Tibial nerve (tissue), 3 donors: ENCODE measurements around the gene TMEM220.

Source experiments
- POLR2A ChIP-seq, 2 donors: fragments of 450-650 bp; IDR thresholded peaks; one replicate each; pipeline ENCODE4 v1.6.1; 2017; ENCODE audit warnings: antibody characterized with exemption in 2 of 2, mild to moderate bottlenecking in 2 of 2, moderate library complexity in 2 of 2
- TF ChIP-seq, protein P1 (sequence below), 5 experiments: fragments of 200-600 bp in 3 of 5; fragments of 450-650 bp in 2 of 5; sonication (generic) in 3 of 5; IDR thresholded peaks; one replicate each; pipeline ENCODE4 v1.5.1; 2016 to 2019; ENCODE audit warnings: antibody characterized with exemption in 5 of 5, mild to moderate bottlenecking in 3 of 5, moderate library complexity in 2 of 5

DNA sequence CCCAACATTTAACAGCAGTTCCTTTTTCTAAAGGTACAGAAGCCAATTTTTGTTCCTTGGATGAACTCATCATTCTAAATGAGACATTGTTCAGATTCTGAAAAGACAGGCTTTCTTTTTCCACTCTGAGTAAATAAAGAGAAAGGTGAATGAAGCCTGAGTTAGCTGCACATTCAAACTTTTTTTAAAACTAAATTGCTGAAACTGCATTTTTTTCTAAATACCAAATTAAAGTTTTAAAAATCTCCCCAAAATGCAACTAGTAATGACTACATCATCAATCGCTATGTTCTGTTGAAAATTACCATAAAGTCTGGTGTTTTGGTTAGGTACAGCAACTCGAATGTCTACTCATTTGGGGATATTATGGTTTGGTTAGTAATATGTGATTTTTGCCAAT is 42.3 kb downstream of the TMEM220 start:
- TF ChIP-seq, protein P1, sequence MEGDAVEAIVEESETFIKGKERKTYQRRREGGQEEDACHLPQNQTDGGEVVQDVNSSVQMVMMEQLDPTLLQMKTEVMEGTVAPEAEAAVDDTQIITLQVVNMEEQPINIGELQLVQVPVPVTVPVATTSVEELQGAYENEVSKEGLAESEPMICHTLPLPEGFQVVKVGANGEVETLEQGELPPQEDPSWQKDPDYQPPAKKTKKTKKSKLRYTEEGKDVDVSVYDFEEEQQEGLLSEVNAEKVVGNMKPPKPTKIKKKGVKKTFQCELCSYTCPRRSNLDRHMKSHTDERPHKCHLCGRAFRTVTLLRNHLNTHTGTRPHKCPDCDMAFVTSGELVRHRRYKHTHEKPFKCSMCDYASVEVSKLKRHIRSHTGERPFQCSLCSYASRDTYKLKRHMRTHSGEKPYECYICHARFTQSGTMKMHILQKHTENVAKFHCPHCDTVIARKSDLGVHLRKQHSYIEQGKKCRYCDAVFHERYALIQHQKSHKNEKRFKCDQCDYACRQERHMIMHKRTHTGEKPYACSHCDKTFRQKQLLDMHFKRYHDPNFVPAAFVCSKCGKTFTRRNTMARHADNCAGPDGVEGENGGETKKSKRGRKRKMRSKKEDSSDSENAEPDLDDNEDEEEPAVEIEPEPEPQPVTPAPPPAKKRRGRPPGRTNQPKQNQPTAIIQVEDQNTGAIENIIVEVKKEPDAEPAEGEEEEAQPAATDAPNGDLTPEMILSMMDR (IDR thresholded peaks at IDR 0.05), result no peak
- no peak for TF ChIP-seq POLR2A (IDR thresholded peaks at IDR 0.05)
